NCI-H524 treated with DMSO at 0.1 percent for 48 hours (cell line): Measurements from ENCODE around the gene CADPS2.

Experiments
- DNase-seq: peaks from one replicate; lab custom pipeline; 2025; lab: John Stamatoyannopoulos, UW

The CADPS2 gene

GRCh38 chr7:122273117-122273516 lies 613.1 kb downstream of the CADPS2 start:
- no peak for DNase-seq

- no peak for DNase-seq
Measured at GRCh38 chr7:122269241-122269640, 617.0 kb downstream of the CADPS2 start.
